ENCODE measurements around the gene PSORS1C2.

PSORS1C2 gene

DNA sequence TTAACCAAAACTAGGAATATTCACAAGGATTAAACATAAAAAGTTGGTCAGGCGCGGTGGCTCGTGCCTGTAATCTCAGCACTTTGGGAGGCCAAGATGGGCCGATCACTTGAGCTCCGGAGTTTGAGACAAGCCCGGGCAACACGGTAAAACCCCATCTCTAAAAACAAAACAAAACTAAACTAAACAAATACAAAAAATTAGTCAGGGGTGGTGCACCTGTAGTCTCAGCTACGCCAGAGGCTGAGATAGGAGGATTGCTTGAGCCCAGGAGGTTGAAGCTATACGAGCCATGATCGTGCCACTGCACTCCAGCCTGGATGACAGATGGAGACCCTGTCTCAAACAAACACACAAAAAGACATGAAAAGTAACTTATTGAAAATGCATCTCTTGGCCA, 3.2 kb downstream of the PSORS1C2 start:
- DNase-seq = no peak

DNA sequence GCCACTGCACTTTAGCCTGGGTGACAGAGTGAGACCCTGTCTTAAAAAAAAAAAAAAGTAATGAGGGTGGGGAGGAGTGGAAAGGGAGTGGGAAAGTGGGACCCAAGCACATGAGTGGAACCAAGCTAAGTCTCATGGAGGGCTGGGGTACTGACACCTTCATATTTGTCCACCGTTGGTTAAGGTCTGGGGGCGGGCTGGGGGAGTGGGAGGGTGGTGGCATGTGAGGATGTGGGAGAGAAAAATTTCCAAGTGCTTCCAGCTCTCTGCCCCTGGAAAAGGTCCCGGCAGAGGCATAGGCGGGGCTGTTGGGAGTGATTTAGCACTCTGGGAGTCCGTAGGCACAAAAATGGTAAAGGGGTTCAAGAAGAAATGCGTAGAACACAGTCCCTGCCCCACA, 6.1 kb downstream of the PSORS1C2 start:
- DNase-seq = no peak

DNA sequence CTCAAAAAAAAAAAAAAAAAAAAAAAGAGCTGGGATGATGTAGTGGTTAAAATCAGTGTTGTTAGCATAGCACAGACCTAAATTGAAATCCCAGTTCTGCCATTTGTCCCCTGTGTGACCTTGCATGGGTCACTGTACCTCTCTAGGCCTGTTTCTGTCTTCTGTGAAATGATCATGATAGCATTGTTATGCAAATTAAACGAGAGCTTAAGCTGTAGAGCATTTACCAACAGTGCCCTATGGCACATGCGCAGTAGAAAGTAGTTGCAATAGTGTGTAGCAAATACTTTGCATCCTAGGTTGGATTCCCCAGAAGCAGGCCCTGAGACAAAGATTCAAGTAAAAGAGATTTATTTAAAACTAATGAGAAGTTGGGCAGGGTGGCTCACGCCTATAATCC, 7.3 kb downstream of the PSORS1C2 start:
- no peak for DNase-seq

DNA sequence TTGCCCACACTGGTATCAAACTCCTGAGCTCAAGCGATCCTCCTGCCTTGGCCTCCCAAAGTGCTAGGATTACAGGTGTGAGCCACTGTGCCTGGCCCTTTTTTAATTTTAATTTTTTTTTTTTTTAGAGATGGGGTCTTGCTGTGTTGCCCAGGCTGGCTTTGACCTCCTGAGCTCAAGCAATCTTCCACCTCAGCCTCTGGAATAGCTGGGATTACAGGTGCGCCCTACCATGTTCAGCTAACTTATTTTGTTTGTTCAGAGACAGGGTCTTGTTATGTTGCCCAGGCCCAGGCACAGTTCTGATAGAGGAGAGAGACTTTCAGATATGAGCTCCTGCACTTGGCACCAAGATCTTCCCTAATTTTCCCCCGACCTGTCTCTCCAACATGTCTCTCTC, 8.1 kb downstream of the PSORS1C2 start:
- no peak for DNase-seq

DNA sequence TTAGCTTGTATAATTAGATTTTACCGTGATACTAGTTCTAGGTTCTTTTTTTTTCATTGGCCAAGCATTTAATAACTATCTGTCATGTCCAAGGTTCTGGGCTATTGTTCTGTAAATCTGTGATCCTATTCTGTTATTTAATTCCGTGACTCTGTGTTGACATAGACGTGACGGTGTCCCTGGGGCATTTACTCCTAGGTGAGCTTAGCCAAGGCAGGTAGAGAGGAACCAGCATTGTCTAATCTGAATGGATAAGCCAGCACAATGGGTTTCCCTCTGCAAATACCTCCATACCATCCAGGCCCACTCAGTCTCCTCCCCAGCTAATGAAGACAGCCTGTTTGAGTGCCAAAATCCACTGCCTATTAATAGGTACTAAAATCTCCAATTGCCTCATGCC, 9.7 kb downstream of the PSORS1C2 start:
- DNase-seq = no peak

DNA sequence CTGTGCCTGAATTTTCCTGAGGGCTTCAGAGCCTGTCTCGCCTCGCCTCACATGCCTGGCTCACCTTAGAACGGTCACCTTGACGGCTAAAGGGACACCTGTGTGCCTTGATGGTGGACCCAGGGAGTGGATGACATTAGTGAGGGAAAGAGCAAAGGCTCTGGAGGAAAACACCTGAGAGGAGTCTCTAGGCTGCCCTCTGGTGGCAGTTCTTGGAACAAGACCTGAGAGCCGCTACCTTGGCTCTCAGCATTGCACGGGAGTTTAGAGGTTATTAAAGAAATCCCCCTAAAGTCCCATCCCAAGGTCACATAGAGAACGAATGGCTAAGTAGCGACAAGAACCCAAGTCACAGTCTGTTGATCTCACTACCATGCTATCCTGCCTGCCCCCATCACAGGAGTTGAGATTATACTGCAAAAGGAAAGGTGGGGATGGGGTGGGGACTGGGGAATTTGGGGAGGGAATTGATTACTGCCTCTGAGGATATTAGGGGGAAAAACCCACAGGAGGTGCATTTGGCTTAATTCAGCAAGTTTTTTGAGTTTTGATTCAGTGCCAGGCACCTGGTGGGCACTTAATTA, 10.7 kb downstream of the PSORS1C2 start:
- DNase-seq = peak; percentile 26

DNA sequence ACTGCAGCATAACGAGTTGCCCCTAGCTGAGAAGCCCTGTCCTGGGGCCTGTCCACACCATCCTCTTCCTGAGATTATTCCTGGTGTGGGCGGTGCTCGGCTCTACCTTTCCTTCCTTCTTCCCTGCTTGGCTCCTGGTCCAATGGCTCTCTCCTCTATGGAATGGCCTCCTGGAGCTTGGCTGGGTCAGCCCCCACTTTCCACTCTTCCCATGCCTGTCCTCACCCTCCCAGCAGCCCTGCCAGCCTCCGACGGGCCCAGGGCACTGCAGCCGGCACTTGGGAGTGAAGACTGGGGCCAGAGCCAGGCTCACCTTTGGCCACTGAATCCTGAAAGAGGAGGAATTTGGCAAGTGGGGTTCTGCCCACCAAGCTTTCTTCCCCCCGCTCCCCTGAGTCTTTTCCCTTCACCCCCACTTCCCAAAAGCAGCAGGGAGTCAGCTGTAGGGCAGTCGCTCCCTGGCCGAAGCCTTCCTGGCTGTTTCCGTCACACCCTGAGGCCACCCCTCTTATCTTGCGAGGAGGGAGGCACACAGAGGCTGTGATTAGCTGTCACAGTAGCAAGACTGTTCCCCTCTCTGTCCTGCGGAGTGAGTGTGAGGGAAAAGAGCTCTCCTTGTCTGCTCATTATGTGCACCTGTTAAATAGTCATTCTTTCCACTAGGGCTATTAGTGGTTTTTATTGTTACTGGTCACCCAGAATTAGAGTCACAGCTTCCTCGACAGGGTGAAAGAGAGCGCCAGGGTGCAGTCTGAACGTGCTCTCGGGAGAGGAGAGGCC, 12.3 kb downstream of the PSORS1C2 start:
- no peak for DNase-seq

DNA sequence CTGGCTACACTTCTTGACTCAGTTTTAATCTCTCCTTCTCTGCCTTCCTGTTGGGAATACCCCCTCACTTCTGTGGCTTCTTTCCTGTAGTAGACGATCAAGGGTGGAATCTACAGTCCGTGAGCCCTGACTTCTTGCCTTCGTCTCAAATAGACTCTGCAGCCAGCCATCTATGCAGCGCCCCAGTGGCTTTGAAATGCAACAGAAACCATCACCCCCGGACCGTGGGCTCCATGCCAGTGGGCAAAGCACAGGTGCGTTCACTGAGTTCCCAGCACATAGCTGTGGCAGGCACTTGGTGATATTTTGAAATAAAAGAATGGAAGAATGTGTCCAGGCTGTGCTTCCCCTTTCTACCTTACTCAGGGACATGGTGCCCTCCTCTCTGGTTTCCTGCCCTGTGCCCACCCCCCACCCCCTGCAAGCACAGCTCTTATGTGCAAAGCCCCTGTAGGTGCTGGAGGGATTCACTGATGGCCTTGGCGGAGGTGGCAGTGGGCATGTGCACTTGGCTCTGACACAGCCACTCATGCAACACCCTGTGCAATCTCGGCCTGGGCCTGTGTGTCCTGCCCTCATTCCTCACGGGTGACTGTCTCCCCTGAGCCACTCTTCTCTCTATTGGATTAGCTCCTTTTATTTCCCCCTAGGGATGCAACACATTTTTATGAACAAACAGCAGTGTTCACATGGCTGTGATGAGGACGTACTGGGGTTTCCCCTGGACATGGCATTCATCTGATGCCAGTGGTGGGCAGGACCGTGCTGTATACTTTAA, 13.1 kb downstream of the PSORS1C2 start:
- DNase-seq = peak; percentile 24

DNA sequence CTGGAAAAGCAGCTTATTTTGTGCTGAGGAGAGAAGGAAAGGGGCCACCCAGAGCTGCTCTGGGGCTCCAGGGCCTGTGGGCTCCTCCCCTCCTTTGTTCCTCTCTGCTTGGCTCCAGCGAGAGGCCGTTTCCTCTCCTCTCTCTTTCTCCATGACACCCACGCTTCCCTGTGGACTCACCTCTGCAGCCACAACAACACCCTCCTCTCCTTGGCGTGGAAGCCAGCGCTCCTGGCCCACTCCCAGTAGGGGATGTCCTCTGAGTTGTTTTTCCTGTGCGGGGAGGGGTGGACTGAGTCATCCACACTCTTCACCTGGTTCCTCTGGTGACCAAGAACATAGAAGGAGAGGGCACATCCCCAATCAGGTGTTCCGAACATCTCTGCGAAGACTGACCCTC, 13.7 kb downstream of the PSORS1C2 start:
- DNase-seq = peak; percentile 68

DNA sequence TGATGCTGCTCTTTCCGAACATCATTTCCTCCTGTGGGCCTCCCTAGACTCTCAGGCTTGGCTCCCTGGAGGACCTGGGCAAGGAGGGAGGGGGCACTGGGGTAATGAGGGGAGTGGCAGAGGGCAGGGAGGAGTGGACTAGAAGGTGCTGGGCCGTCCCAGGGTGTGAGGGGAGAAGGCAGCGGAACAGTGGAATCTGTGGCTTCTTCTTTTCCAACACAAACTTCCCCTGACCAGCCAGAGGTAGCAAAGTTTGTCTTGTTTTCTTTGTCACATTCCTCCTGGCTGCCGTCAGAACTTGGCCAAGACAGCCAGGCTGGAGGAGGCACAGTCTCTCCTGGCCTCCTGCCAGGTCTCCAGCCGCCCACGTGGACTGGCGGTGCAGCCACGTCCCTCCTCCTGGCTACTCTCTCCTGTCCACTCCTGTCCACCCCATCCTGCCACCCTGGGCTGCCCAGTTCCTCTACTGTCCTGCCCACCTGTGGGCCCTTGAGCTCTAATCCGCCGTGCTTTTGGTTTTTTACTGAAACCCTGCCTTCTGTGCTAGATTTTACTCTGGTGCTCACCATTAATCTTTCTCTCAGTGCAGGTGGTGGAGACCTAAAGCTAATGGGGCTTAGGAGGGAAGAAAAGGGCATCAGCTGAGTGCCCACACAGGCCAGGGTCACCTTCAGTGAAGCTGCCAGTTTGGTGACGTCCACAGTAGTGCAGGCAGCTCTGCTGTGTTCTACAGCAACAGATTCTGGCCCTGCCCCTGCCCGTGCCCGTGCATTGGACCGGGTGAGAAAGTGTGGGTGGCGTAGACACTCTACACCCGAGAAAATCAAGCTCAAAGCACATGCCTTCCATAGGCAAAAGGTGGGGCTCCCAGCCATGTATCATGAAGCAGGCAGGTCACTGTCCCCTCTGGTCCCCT, 15.8 kb downstream of the PSORS1C2 start:
- DNase-seq = peak; percentile 89

DNA sequence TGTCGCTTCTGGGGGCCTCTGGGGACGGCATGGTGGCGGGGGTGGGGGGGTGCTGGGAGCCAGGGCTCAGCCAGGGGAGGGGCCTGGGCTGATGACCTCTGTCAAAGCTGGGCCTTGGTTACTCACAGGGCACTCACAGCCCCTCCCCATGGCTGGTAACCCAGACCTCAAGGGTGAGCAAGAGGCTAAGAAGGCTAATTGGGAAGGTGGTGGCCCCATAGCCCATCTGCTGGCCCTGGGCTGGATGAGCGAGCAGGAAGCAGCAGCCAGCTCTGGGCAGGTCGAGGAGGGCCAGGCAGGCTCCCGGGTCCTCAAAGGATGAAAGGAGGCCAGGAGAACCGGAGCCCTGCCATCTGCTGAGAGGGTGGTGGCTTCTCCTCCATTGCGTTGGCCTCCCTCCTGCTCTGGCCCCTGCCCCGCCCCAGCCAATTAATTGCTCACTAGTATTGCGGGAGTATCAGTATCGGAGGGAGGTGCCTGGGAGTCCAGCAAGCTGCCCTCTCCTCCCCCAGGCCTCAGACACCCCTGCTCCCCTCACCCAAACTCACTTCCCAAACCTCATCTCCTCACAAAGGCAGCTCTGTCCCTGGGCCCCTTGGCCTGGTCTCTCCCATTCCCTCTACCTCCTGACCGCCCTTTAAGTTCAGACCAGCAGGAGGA, 17.6 kb downstream of the PSORS1C2 start:
- no peak for DNase-seq

DNA sequence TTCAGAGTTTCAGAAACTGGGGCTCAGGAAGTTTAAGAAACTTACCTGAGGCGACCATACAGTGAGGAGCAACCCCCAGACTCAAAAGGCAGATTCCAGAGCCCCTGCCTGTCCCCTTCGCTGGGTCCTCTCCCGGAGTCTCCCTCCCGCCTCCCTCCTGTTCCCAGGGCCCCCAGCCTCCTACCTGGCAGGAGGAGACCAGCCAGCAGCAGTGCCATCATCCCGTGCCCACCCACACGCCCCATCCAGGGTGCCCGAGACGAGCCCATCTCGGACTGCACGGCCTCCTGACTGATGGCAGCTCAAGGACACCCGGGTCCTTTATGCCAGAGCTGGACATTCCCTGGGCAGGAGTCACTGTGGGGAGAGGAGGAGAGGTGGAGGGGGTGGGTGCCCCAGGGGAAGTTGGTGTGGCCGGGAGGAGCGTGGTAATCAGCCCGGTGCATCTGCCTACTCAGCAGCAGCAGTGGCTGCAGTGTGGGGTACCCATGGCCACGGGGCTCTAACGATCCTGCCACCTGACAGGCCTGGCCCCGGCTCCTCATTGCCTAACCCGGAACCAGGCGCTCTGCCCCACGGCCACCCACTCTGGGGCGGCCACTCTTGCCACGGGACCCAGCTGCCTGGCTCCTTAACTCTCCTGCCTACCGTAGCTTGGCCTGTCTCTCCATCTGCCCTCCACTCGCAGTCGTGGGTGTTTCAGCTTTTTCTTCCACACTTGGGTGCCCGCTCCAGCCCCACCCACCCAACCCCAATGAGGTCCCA, 18.5 kb downstream of the PSORS1C2 start, which contains the start of gene CDSN:
CDSN (minus strand) TSS at position 296 of the 765 bp plus-strand sequence; CDS start at position 269, 27 bp downstream.
- no peak for DNase-seq

DNA sequence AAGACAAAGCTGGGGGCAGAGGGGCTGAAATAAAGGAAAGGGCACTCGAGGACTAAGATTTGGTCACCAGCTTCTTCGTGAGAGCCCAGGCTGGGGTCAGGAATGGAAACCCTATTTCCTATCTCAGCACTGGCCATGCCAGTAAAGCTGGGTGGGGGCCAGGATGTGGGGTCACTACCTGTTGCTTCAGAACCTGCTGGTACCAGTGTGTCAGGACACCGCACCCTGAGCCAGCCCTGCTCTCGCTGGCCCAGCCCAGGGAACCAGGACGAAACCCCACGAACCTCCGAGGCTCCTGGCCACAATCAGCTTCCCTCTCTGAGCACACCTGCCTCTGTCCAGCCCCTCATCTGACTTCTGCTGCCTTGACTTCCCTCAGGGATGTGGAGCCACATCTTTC, 20.7 kb downstream of the PSORS1C2 start:
- DNase-seq = no peak

DNA sequence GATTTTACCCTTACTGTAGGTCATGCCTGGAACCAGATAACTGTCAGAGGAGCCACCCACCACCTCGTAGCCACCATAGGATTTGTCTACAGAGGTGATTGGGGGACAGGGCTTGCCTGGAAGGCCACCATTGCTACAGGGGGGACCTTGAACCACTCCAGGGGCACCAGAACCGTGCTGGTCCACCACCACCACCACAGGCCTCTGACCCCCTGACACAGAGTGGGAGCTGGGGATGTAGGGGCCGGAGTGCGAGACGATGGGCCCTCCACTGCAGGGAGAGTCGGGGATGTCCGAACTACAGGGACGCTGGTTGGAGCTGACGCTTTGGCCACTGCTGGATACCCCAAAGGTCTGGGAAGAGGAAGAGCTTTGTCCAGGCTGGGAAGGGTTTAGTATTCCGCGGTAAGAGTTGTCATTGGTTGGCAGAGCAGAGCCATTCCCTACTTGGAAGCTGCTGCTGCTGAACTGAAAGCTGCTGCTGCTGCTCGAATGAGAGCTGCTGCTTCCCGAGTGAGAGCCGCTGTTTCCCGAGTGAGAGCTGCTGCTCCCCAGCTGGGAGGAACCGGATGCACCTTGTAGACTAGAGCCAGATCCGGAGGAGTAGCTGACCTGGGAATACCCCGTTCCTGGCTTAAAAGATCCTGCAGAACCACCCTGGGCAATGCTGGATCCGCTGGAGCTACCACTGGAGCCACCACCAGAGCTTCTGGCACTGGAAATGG, 22.0 kb downstream of the PSORS1C2 start:
- no peak for DNase-seq

DNA sequence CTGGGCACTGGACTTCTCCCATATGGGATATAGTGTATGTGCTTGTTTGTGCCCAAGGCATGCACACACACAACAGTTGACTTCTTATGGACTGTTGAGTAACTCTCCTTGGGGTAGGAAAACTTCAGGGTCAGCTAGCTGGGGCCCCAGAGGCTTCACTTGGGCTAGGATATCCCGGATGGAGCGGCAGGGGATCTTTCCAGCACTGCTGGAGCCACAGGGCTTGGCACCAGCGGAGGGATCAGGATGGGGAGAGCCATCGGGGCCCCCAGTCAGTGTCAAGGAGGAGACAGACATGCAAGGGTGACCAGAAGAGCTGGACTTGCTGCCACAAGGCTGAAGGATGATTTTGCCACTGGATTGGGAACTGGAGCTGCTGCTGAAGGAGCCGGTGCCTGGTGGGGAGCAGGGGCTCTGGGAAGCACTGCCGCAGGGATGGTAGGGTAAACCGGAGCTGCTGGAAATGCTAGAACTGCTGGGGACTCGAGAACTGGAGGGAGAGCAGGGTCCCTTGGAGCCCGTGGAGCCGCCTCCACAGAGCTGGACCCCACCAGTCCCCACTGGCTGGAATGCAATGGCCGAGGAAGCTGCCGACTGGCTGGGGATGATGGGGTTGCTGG, 22.8 kb downstream of the PSORS1C2 start:
- no peak for DNase-seq

DNA sequence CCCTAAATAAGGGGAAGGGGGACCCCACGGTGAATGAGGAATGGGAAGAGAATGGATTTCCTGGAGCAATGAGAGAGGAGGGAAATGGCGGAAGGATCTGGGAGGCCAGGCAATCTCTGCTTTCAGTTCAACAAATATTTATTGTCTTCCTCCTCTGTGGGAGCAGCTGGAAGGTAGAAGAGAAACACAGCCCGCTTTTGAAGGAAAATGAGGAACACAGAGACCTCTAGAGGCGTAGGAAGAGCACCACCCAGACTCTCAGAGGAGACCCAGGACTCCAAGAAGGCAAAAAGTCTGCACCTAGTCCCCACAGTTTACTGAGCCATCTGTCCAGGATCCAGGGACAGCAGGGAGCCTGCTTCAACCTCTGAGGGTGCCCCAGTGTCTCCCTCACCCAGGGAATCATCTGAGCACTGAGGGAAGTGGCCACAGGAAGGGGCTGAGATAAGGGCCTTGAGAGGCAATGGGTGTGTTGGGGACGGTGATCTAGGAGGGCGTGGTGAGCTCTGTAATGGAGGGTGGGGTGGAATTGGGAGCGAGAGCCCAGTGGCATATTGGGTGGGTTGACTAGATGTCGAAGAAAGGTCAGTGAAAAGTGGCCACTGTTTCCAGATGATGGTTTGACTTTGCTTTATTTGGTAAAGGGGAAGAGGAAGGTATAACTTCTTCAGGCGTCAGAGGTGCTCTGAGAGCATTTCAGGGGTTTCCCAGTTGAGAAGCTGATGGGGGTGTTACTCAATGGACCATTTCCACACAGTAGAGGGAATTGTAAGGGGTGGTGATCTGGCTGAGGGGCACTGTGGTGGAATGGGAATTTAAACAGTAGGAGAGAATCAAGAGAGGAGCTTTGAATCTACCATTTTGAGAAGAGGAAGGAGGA, 23.7 kb downstream of the PSORS1C2 start:
- DNase-seq = peak; percentile 45

DNA sequence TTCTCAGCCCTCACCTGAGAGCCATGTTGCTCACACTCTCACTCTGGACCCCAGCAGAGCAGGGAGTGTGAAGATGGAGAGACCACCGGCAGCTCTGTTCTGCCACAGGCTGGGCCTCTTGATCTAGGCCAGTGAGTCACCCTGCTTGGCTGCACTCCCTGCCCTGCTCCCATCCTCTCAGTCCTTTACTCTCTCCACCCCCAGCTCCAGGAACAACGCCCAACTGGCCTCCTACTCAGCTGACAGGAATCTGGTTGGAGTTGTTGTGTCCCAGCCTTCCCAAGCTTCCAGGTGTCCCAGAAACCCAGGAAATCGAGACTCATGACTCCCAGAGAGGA, 24.4 kb downstream of the PSORS1C2 start, which contains the start of gene PSORS1C1:
PSORS1C1 (plus strand) TSS at position 260 of the 338 bp plus-strand sequence. CDS start 14,833 bp downstream, outside the sequence.
- peak; percentile 94 for DNase-seq

DNA sequence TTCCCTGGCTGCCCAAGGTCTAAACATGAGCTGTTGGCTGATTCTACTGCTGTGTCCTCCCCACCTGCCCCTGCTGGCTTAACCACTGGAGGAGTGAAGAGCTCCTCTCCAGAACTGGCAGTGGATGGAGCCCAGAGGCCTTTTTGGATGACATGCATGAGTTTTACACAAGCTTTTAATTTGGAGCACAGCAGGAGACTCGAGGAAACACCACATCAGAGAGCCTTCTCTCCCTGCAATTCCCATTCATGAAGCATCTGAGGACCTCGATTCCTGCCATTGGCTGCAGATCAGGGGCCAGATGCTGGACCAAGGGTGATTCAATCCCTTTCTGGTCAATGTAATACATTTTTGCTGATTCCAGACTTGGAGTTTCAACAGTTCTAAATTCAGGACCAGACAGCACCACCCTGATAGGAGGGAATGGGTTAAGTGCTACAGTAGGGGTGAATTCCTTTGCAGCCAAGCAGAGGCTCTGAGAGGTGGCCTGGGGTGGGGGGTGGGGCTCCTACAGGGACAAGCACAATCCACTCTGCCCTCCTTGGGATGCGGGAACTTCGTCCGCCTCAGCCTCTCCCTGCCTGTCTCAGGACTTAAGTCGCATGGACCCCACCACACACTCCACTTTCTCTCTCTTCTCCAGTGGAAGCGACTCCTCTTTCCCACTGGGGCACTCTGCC, 24.9 kb downstream of the PSORS1C2 start:
- no peak for DNase-seq

DNA sequence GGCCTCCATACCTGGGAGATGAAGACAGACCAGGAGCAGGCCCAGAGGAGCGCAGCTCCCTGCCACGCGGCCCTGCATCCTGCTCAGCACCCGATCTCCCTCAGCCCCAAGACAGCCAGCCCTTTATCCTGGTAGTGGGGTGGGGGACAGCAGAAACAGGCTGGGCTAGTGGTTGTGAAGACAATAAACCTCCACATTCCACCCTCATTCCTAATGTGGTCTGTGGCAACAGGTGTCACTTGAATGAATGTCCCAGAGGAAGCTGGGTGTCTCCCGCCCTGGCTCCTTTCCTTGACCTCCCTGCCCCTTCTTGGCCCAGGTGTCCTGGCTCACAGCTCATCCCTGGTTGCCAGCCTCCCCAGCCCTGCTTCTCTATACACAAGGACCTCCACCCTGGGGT, 26.4 kb downstream of the PSORS1C2 start, which contains the start of gene C6orf15:
C6orf15 (minus strand) TSS at position 98 of the 400 bp plus-strand sequence; CDS start at position 78, 20 bp downstream.
- DNase-seq = no peak

Data from kidney glomerular epithelial cell (primary cell).